NCI-H510A (cell line): ENCODE data around the gene CXCR2.

Source experiments
- DNase-seq: peaks from one replicate; lab custom pipeline; 2025; lab: John Stamatoyannopoulos, UW

Gene CXCR2

GRCh38 chr2:218186355-218186766 lies 60.5 kb downstream of the CXCR2 start:
- DNase-seq: peak; percentile 23
